ENCODE results near the gene SRGAP3. TPM values are rescaled to one million over a fixed set of nuclear protein-coding genes. Genes with fewer than 3 reads are reported as not detected.
A peak's percentile ranks its signal among the peaks of the same experiment; 100 is the strongest.

Gene SRGAP3
- polyA plus RNA-seq, 5 donors: 20.3 to 22.3 (median 20.7) TPM

DNA sequence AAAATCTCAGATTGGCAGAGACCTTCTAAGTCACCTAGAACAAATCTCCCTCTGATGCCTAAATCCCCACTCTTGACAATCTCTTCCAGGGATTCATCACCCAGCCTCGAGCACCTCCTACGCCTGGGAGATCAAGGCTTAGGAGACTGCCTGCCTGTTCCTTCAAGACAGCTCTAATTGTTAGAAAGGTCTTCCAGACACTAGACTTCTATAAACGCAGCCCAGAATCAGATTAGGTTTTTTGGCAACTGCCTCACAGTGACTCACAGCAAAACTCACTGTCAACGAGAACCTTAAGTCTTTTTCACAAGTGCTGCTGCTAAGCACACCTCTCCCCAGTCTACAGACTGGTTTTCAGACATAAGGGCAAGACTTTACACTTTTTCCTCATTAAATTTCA is 23.1 kb downstream of the SRGAP3 start:
- DNase-seq: peak in 1 of 2 donors; percentile 19

DNA sequence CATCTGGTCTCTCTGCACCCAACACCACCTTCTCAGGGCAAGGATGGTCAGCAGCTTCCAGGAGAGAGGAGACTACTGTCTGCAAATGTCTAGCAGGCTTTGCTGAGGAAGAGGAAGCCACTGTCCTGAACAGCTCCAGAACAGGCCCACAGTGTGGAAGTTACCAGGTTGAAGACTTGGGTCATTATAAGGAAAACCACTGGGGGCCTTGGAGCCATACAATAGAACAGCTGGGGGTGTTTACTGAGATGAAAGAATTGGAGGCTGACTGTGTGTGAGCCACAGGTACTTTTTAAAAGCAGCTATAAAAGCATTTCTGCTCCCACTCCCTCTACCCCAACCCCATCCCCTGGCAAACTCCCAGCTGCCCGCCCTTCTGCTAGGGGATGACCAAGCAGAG is 24.2 kb downstream of the SRGAP3 start:
- DNase-seq: no peak

DNA sequence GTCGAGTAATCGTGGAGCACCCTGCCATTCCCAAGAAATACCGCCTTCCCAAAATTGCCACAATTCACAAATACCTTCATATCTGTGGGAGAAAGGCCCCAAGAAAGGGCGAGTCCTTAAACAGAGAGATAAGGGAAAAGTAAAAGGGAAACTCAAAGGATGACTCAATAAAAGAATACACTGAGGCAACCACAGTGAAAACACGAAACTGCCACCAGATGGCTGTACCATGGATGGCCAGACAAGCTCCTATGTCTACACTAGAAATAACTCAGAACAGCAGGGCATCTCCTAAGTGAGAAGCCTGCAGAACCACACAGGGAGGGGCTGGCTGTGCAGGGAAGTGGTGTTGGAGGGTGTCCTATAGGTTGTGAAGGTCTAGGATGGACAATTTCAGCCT is 25.0 kb downstream of the SRGAP3 start:
- no peak for DNase-seq

DNA sequence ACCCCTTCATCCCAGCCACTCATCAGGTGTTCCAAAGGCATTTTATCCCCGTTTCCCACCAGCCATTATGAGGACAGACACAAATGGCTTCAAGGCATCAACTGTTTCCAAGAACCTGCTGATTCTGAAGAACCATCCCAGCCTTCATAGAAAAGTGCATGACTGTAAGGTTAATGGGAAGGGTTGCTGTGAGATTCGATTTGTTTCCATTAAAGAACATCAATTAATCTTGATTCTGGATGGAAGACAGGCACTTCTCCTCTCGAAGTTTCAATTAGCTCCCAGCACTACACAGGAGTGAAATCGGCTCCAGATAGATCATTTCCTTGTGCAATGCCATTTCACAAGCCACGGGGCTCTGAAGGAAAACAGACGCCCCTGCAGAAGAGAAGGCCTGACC is 25.8 kb downstream of the SRGAP3 start:
- DNase-seq: no peak

DNA sequence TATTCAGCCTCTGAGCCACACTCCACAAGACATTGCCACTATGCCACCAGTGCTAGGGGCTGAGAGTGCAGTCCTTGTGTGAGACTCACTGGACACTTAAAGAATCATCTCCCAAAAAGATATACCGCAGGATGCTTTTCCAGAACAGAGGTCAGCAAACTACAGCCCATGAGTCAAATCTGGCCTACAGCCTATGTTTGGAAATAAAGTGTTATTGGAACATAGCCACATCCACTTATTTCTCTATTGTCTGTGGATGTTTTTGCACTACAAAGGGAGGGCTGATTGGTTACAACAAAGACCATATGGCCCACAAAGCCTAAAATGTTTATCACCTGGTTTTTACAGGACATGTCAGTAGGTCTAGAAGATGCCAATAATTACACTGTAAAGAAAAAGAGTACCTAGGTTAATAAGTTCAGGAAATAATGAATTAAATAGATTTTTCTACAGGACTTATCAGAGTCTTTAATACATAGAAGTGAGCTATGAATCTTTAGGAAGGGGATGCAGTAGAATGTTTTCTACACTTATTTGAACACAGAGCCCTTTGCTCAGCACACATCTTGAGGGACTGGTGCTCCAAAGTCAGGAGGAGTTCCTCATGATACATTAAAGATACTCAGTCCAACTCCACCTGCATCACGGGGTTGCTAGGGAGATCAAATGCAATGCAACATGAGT is 26.3 kb downstream of the SRGAP3 start:
- peak; percentile 32 to 36 for DNase-seq

DNA sequence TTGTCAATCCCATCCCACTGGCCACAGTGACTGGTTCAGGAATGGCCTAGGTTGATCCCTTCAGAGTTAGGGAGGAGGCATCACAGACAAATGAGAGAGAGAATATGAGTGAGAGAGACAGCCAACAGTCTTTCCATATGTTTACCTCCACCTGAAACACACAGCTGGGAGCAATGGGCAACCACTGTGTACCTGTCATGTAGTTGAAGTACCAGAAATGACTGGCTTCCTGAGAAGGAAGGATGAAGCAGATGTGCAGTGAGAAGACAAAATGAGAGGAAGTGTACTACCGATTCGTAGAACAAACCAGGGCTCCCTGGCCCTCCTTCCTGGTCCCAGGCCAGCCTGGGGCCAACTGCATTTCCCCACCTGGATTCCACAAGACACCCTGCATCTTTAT is 27.4 kb downstream of the SRGAP3 start:
- no peak for DNase-seq

GRCh38 chr3:9218514-9218846 is 31.0 kb downstream of the SRGAP3 start:
- no peak for DNase-seq

DNA sequence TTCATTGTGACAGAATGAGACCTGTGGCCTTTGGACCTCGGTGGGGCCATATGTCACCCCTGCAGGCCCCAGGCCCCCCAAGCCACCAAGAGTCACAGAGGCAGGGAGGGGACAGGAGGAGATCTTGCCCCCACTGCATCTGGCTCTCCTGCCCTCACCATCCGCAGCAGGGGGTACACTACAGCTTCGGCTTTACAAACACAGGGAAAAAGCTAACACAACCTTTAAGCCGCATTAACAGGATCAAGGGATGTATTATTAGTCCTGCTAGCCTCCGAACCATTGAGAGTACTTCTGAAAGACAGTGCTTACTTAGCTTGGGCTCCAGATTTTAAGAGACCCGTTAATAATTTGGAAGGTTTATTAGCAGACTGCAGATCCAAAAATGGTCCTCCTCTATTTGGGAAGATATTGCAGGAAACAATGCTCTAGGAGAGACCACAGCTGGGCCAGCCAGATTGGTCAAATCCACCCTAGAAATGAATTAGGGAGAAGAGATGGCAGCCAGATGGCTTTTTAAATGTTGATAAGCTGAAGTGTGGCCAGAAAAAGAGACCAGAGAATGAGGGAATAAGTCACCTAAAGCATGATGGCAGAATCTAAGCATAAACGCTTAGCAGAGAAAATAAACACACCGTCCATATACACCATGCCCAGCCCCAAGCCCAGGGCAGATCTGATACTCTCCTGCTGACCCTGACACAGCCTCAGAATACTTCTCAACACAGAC is 31.5 kb downstream of the SRGAP3 start:
- DNase-seq: no peak

GRCh38 chr3:9216736-9217135 is 32.7 kb downstream of the SRGAP3 start:
- no peak for DNase-seq

GRCh38 chr3:9214599-9214998 is 34.8 kb downstream of the SRGAP3 start:
- no peak for DNase-seq

- DNase-seq: no peak
These were observed 35.3 kb downstream of the SRGAP3 start for GRCh38 chr3:9214185-9214584.

DNA sequence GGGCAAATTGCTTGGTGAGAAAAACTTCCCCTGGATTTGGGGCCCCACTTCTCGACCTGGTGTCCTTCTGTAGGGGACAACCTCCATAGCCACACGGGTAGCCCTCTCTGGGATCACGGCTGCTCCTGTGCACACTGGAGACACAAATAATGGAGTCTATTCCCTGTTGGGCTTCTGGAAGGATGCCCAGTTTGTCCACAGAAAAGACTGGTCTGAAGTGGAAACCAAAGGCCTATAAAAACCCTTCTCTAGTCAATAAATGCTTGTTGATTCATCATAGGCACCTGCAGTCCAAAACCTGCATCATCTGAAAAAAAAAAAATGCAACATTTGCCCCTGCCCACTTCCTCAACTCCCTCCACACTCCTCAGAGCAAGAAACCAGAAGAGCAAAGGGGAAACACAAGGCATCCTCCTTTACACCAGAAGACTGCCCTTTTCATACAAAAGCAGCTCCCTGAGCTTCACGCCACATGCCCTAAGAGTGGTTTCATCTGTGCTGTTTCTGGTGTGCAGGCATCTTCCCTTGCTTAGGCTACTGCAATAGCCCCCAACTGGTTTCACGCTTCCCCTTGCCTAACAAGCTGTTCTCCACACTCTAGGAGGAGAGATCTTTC is 36.3 kb downstream of the SRGAP3 start:
- DNase-seq: no peak

- DNase-seq: no peak
These were observed 38.1 kb downstream of the SRGAP3 start for GRCh38 chr3:9211155-9211950.

- no peak for DNase-seq
These were observed 39.7 kb downstream of the SRGAP3 start for GRCh38 chr3:9209777-9210176.

DNA sequence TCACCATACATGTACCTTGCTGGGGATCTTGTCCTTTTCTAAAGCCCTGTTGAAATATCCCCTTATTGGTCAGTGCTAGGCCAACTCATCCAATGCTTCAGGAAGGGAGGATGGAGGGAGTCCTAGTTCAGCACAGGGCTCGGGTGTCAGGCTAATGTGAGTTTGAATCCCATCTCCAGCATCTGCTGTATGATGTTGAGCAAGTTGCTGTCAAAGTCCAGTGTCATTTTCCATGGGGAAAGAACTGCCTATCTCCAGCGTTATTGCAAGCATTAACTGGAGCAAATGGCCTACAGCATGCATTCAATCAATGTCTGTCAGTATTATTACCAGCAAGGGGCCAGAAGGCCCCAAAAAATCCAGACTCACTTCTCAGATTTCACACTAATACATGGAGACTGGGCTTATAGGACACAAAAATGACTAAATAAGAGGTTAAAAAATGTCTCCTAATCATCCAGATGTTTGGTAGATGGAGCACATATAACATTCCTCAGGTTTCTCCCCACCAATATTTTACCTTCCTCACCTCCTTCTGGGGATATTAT is 40.8 kb downstream of the SRGAP3 start:
- DNase-seq: no peak

DNA sequence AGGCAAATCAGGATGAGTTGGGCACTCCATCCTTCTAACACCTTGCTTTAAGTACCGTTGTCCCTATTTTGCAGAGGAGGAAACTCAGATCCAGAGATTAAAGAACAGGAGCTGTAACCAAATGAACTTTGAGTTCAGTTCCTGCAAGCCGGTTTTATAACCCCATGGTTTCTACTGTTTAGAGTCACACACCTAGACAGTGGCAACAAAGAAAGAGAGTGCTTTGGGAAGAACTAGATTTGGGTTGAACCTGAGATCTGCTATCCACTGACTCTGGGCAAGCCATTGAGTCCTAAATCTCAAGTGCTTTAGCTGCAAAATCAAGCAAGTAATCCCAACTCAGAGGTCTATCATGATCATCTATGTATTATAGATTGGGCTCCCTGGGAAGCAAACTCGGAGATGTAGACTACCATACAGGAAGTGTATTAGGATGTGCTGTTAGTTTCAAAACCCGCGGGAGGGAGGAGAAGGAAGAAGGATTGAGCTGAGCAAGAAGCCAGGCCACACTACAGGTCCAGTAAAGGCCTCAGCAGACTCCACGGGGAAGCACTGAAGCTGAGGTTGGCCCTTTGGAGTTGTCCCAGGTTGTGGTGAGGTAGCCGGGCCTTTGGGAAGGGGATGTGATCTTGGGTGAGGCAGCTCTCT is 42.2 kb downstream of the SRGAP3 start:
- no peak for DNase-seq

- no peak for DNase-seq
These were observed 43.2 kb downstream of the SRGAP3 start for GRCh38 chr3:9206287-9206686.

GRCh38 chr3:9205345-9206143 is 43.9 kb downstream of the SRGAP3 start:
- no peak for DNase-seq

DNA sequence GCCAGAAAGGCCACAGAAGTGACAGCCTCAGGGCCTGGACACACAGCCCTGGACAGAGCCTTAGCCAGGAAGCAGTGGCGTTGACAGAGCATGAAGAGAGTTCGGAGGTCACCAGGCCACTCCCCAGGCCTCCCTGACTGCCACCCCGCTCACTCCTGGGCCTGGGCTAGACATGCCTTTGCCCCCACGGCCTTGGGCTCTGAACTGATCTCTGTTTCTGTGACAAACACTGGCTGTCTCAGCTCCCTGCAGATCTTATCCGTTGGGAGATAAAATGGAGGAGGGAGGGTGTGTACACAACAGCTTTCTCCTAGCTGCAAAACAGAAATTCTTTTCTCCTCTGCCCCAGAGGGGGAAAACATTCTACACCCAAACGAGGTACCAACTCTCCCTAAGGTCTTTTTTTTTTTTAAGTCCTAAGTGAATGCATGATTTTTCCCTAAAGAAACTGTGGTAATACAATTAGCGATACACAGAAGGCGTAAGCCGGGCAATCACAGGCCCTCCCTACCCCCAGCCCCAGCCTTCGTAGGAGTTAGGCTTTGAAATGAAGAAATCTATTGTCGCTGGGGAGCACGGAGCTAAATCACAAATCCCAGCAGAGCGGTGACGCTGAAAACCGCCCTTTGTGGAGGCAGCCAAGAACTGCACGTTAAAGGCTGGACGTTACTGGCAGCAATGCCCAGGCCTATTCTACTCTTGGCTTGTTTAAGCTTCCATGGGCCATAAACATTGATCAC is 45.0 kb downstream of the SRGAP3 start:
- no peak for DNase-seq

- no peak for DNase-seq
These were observed 46.1 kb downstream of the SRGAP3 start for GRCh38 chr3:9203317-9203716.
